ENCODE data around the gene C1orf216. TPM values are rescaled to one million over a fixed set of nuclear protein-coding genes. Genes with fewer than 3 reads are reported as not detected.

C1orf216 gene
- total and polyA plus RNA-seq, 10 of the 15 experiments (the other 5 are each of a cell fraction or from before 2014, with no cell fraction given), result 2.9 to 17.2 (median 11.3) TPM

- TF ChIP-seq, protein P1, sequence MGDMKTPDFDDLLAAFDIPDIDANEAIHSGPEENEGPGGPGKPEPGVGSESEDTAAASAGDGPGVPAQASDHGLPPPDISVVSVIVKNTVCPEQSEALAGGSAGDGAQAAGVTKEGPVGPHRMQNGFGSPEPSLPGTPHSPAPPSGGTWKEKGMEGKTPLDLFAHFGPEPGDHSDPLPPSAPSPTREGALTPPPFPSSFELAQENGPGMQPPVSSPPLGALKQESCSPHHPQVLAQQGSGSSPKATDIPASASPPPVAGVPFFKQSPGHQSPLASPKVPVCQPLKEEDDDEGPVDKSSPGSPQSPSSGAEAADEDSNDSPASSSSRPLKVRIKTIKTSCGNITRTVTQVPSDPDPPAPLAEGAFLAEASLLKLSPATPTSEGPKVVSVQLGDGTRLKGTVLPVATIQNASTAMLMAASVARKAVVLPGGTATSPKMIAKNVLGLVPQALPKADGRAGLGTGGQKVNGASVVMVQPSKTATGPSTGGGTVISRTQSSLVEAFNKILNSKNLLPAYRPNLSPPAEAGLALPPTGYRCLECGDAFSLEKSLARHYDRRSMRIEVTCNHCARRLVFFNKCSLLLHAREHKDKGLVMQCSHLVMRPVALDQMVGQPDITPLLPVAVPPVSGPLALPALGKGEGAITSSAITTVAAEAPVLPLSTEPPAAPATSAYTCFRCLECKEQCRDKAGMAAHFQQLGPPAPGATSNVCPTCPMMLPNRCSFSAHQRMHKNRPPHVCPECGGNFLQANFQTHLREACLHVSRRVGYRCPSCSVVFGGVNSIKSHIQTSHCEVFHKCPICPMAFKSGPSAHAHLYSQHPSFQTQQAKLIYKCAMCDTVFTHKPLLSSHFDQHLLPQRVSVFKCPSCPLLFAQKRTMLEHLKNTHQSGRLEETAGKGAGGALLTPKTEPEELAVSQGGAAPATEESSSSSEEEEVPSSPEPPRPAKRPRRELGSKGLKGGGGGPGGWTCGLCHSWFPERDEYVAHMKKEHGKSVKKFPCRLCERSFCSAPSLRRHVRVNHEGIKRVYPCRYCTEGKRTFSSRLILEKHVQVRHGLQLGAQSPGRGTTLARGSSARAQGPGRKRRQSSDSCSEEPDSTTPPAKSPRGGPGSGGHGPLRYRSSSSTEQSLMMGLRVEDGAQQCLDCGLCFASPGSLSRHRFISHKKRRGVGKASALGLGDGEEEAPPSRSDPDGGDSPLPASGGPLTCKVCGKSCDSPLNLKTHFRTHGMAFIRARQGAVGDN (IDR thresholded peaks at IDR 0.05), result no peak
- TF ChIP-seq GABPA (IDR thresholded peaks at IDR 0.05; ENCODE audit: low read depth) (no peak), CREM (IDR thresholded peaks at IDR 0.05; ENCODE audit: low read depth) (no peak), SRF (IDR thresholded peaks at IDR 0.05; ENCODE audit: low read depth in 2 of 2, low read length in 2 of 2) (no peak), PML (IDR thresholded peaks at IDR 0.05; ENCODE audit: low read length) (no peak), FOXK2 (IDR thresholded peaks at IDR 0.05) (no peak), RAD51 (IDR thresholded peaks at IDR 0.05) (no peak)
Measured at GRCh38 chr1:35753626-35754260, 35.1 kb upstream of the C1orf216 start (continued).

DNA sequence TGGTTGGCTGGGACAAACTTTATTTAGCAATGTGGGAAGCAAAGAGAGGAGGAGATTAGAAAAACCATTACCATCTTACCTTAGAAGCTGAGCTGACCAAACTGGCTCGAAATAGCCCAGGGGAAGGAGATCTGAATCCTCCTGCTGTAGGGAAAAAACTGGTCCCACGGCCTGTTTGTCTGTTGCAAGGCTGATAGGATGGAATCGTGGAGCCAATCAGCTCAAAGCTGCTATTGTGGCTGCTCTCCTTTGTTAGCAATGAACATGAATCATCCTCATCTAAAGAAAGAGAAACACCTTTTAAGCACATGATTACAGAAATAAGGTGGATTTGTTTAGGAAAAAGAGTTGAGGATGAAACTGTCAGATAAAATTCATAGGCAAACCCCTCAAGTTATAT is 29.6 kb upstream of the C1orf216 start:
- H4K20me1 ChIP-seq (ENCODE audit: control insufficient read depth, insufficient read depth), result no peaks in the 10 kb centered on the region
- no peak overlapping the region for H3K4me2 ChIP-seq (ENCODE audit: control insufficient read depth, insufficient read depth)
- no peak for ATAC-seq
- H3K9me3 ChIP-seq (replicated peaks; ENCODE audit: control insufficient read depth, insufficient read depth, low read length), result no peaks in the 10 kb centered on the region
- 98% methylated on average over 3 of the region's 3 CpGs for WGBS (ENCODE audit: insufficient coverage, insufficient replicate concordance, low lambda C conversion rate, missing lambda C conversion rate)
- BruUV-seq (replicated peaks), result no TSS peak
- CTCF ChIA-PET, result interaction anchor here (0.6 to 4.4 kb wide), 7 partner anchors 12 to 656 kb away, joined by 3 to 20 read pairs (median 4); partner anchors contain the start of gene CLSPN
- H3K27ac ChIP-seq (ENCODE audit: control insufficient read depth, insufficient read depth), result no peak overlapping the region
- POLR2A ChIA-PET, result interaction anchor here (0.6 to 1.4 kb wide), 3 partner anchors 8 to 22 kb away, joined by 3 to 4 read pairs (median 3); no protein-coding TSS in a partner anchor
- RAD21 ChIA-PET (ENCODE audit: unreplicated experiment), result no interaction called here
- intact Hi-C loops (cut with micrococcal nuclease; ENCODE audit: unreplicated experiment), result no loop called here
- no peak overlapping the region for H3K4me3 ChIP-seq
- SMC1A ChIA-PET (ENCODE audit: uncharacterized antibody, unreplicated experiment), result interaction anchor here (0.9 to 1.8 kb wide), 2 partner anchors 9 to 11 kb away, joined by 4 read pairs; no protein-coding TSS in a partner anchor
- H3K36me3 ChIP-seq (ENCODE audit: control insufficient read depth in 2 of 2, insufficient read depth in 2 of 2, low read length in 1 of 2), result peaks cover 3 to 12% of the 10 kb centered on the region in 2 experiments
- TF ChIP-seq ASH2L (IDR thresholded peaks at IDR 0.05; ENCODE audit: borderline replicate concordance, low read depth) (no peak), EED (IDR thresholded peaks at IDR 0.05; ENCODE audit: low read depth) (no peak), ZNF274 (IDR thresholded peaks at IDR 0.05; ENCODE audit: insufficient read depth, insufficient read length) (no peak), SREBF2 (IDR thresholded peaks at IDR 0.05; ENCODE audit: low read length) (no peak), FOS (IDR thresholded peaks at IDR 0.05; ENCODE audit: borderline replicate concordance, extremely low read depth, insufficient read length) (no peak), KDM1A (IDR thresholded peaks at IDR 0.05; ENCODE audit: borderline replicate concordance) (no peak), CBFB (IDR thresholded peaks at IDR 0.05; ENCODE audit: low read depth) (no peak)
- TF ChIP-seq, protein P2, sequence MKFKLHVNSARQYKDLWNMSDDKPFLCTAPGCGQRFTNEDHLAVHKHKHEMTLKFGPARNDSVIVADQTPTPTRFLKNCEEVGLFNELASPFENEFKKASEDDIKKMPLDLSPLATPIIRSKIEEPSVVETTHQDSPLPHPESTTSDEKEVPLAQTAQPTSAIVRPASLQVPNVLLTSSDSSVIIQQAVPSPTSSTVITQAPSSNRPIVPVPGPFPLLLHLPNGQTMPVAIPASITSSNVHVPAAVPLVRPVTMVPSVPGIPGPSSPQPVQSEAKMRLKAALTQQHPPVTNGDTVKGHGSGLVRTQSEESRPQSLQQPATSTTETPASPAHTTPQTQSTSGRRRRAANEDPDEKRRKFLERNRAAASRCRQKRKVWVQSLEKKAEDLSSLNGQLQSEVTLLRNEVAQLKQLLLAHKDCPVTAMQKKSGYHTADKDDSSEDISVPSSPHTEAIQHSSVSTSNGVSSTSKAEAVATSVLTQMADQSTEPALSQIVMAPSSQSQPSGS (IDR thresholded peaks at IDR 0.05; ENCODE audit: low read length), result no peak
- TF ChIP-seq, protein P3, sequence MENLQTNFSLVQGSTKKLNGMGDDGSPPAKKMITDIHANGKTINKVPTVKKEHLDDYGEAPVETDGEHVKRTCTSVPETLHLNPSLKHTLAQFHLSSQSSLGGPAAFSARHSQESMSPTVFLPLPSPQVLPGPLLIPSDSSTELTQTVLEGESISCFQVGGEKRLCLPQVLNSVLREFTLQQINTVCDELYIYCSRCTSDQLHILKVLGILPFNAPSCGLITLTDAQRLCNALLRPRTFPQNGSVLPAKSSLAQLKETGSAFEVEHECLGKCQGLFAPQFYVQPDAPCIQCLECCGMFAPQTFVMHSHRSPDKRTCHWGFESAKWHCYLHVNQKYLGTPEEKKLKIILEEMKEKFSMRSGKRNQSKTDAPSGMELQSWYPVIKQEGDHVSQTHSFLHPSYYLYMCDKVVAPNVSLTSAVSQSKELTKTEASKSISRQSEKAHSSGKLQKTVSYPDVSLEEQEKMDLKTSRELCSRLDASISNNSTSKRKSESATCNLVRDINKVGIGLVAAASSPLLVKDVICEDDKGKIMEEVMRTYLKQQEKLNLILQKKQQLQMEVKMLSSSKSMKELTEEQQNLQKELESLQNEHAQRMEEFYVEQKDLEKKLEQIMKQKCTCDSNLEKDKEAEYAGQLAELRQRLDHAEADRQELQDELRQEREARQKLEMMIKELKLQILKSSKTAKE (IDR thresholded peaks at IDR 0.05; ENCODE audit: low read depth, poor library complexity, severe bottlenecking), result no peak
- no peak overlapping the region for H3K9ac ChIP-seq (ENCODE audit: control insufficient read depth, insufficient read depth, low read length)
- no peaks in the 10 kb centered on the region for H3K4me1 ChIP-seq (ENCODE audit: control insufficient read depth, insufficient read depth, low read length)
- H3K79me2 ChIP-seq (ENCODE audit: control insufficient read depth, insufficient read depth, low read length), result no peaks in the 10 kb centered on the region
- DNase-seq (ENCODE audit: low read depth, low spot score), result no peak
- in situ Hi-C loops (cut with MboI), result no loop called here
- H3K27me3 ChIP-seq (replicated peaks in 1 of 2; ENCODE audit: control insufficient read depth in 2 of 2, insufficient read depth in 2 of 2, low read length in 1 of 2), result no peaks in the 10 kb centered on the region
- no peak for FAIRE-seq
- no peak overlapping the region for H2AFZ ChIP-seq (ENCODE audit: control insufficient read depth, low read depth, low read length)
